PC-3 (cell line): ENCODE results near the gene STUM.

Experiments used
- CTCF ChIP-seq: fragments of 300-600 bp; sonication (generic); conservative IDR thresholded peaks from 2 replicates; pipeline ENCODE4 v1.5.1; 2017; ENCODE audit warnings: antibody characterized with exemption, low read depth, mild to moderate bottlenecking, low read length
- EZH2 ChIP-seq: fragments of 300-600 bp; sonication (generic); IDR thresholded peaks from one replicate; pipeline ENCODE4 v1.6.1; 2017; ENCODE audit warnings: antibody characterized with exemption, mild to moderate bottlenecking, low read length; ENCODE audit not compliant: unreplicated experiment
- EZH2phosphoT487 ChIP-seq: fragments of 300-600 bp; sonication (generic); IDR thresholded peaks from 2 replicates; pipeline ENCODE4 v1.6.1; 2018; ENCODE audit warnings: mild to moderate bottlenecking, antibody characterized with exemption, low read length, borderline replicate concordance

- TF ChIP-seq CTCF (no peak), EZH2phosphoT487 (no peak), EZH2 (no peak)
These were observed 99.2 kb downstream of the STUM start for GRCh38 chr1:226647719-226648118.
